HepG2 (cell line): ENCODE measurements around the gene RGS19. TPM values are rescaled to one million over a fixed set of nuclear protein-coding genes. Genes with fewer than 3 reads are reported as not detected.

Experiments used
- DNMT1 ChIP-seq: sonication (generic); formaldehyde crosslinking; IDR thresholded peaks from 2 replicates; pipeline ENCODE4 v1.5.1; 2020; ENCODE audit warnings: mild to moderate bottlenecking, missing genetic modification reagents
- EED ChIP-seq: sonication (generic); formaldehyde crosslinking; IDR thresholded peaks from 2 replicates; pipeline ENCODE4 v1.5.0; 2020; ENCODE audit warnings: mild to moderate bottlenecking, missing genetic modification reagents
- HDAC2 ChIP-seq: sonication (generic); formaldehyde crosslinking; IDR thresholded peaks from 2 replicates; pipeline ENCODE4 v1.4.0; 2020; ENCODE audit warnings: missing genetic modification reagents
- MAFG ChIP-seq: sonication (generic); formaldehyde crosslinking; IDR thresholded peaks from 2 replicates; pipeline ENCODE4 v1.5.1; 2020; ENCODE audit warnings: mild to moderate bottlenecking, missing genetic modification reagents
- MEF2D ChIP-seq: sonication (generic); formaldehyde crosslinking; IDR thresholded peaks from 2 replicates; pipeline ENCODE4 v1.5.1; 2020; ENCODE audit warnings: mild to moderate bottlenecking, missing genetic modification reagents
- NFE2L1 ChIP-seq: sonication (generic); formaldehyde crosslinking; IDR thresholded peaks from 2 replicates; pipeline ENCODE4 v1.4.0; 2020; ENCODE audit warnings: missing genetic modification reagents, mild to moderate bottlenecking, borderline replicate concordance
- PRPF4 ChIP-seq: fragments of 200-400 bp; formaldehyde crosslinking; IDR thresholded peaks from 2 replicates; pipeline ENCODE4 v1.6.1; 2016; ENCODE audit warnings: low read length, low read depth; ENCODE audit not compliant: poor library complexity, severe bottlenecking
- SOX5 ChIP-seq: IDR thresholded peaks from 2 replicates; pipeline ENCODE4 v1.6.1; 2016; ENCODE audit warnings: borderline replicate concordance
- THYN1 ChIP-seq: sonication (generic); formaldehyde crosslinking; IDR thresholded peaks from 2 replicates; pipeline ENCODE4 v1.8.1; 2023; ENCODE audit warnings: low read depth, mild to moderate bottlenecking, moderate library complexity, missing genetic modification reagents, borderline replicate concordance
- ZNF367 ChIP-seq: sonication (generic); formaldehyde crosslinking; IDR thresholded peaks from 2 replicates; pipeline ENCODE4 v1.4.0; 2020; ENCODE audit warnings: missing genetic modification reagents, borderline replicate concordance
- ZNF550 ChIP-seq: sonication (generic); formaldehyde crosslinking; IDR thresholded peaks from 2 replicates; pipeline ENCODE4 v1.4.0; 2020; ENCODE audit warnings: mild to moderate bottlenecking, missing genetic modification reagents, borderline replicate concordance
- ZNF589 ChIP-seq: sonication (generic); formaldehyde crosslinking; conservative IDR thresholded peaks from 2 replicates; pipeline ENCODE4 v1.8.0; 2022; ENCODE audit warnings: mild to moderate bottlenecking, moderate library complexity, missing genetic modification reagents
- ZNF678 ChIP-seq: sonication (generic); formaldehyde crosslinking; IDR thresholded peaks from 2 replicates; pipeline ENCODE4 v1.4.0; 2020; ENCODE audit warnings: mild to moderate bottlenecking, missing genetic modification reagents
- ZNF781 ChIP-seq: sonication (generic); formaldehyde crosslinking; IDR thresholded peaks from 2 replicates; pipeline ENCODE4 v1.5.1; 2020; ENCODE audit warnings: borderline replicate concordance, mild to moderate bottlenecking, missing genetic modification reagents; ENCODE audit errors: not compliant biosample characterization
- ZNF878 ChIP-seq: sonication (generic); formaldehyde crosslinking; IDR thresholded peaks from 2 replicates; pipeline ENCODE4 v1.8.1; 2023; ENCODE audit warnings: mild to moderate bottlenecking, missing genetic modification reagents, moderate library complexity
- polyA plus RNA-seq, 8 experiments: library from polyadenylated mRNA; depleted of rRNA in 3 of 8; stranded (reverse) in 7 of 8; unstranded in 1 of 8; fragments of >200 nt; fragmentation: Illumina TruSeq in 4 of 8; extraction: Trizol in 4 of 8; gene quantifications; 2 replicates each; pipeline versions ENCODE4 v1.2.1 to v1.2.3, GENCODE V29; 2011 to 2016; ENCODE audit warnings: low read depth in 4 of 8, missing spikeins in 1 of 8, mixed read lengths in 1 of 8; ENCODE audit not compliant: insufficient read depth in 1 of 8
- total RNA-seq, 5 experiments: library from RNA; depleted of rRNA; stranded (reverse); fragments of >200 nt; fragmentation: Illumina TruSeq; extraction: Trizol; gene quantifications; 2 replicates each; pipeline ENCODE4 v1.2.3, GENCODE V29; 2016; ENCODE audit warnings: low read depth in 1 of 5
- TF ChIP-seq, protein P1 (sequence below): sonication (generic); formaldehyde crosslinking; IDR thresholded peaks from 2 replicates; pipeline ENCODE4 v1.8.1; 2023; ENCODE audit warnings: missing genetic modification reagents, inconsistent platforms, borderline replicate concordance
- TF ChIP-seq, protein P2 (sequence below): sonication (generic); formaldehyde crosslinking; IDR thresholded peaks from 2 replicates; pipeline ENCODE4 v1.5.0; 2020; ENCODE audit warnings: mild to moderate bottlenecking, missing genetic modification reagents, borderline replicate concordance
- TF ChIP-seq, protein P3 (sequence below): sonication (generic); formaldehyde crosslinking; IDR thresholded peaks from 2 replicates; pipeline ENCODE4 v1.4.0; 2020; ENCODE audit warnings: missing genetic modification reagents
- TF ChIP-seq, protein P4 (sequence below): IDR thresholded peaks from 2 replicates; pipeline ENCODE4 v1.6.1; 2016
- TF ChIP-seq, protein P5 (sequence below): IDR thresholded peaks from 2 replicates; pipeline ENCODE4 v1.6.1; 2016; ENCODE audit warnings: control low read depth
- TF ChIP-seq, protein P6 (sequence below): IDR thresholded peaks from 2 replicates; pipeline ENCODE4 v1.6.1; 2016; ENCODE audit warnings: low read depth, borderline replicate concordance

The RGS19 gene
- total and polyA plus RNA-seq, 2 of the 13 experiments (the other 11 are each of a cell fraction or from before 2014, with no cell fraction given), result 10.7 to 11.9 TPM

DNA sequence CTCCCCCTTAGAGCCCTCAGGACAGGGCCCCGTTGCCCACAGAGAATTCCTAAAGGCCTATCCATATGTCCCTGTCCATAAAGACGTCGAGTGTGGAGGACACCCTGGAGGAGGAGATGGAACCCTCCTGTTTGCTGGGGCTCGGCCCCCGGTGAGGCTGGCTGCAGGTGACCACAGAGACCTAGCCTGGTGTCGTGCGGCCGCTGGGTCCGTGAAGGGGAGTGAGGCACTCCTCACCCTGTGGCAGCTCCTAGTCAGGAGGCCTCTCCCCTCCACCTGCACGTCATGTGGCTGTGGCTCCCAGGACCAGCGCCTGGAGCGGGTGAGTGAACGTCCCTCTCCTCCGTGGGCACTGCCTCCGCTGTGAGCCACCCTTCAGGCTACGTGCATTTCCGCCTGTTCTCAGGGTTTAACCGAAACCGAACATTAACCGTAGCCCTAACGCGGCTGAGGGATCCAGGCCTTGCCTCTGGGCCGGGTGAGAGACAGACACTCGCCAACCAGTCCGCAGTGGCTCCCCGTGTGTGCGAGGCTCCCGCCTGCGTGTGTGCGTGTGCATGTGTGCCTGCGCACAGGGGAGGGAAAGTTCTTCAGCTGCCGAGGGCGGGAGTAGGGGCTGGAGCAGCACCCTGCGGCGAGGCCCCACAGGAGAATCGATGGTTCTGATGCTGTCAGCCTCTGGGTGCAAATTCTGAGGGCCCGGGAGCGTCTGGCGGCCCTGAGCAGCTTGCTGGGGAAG is 22.3 kb downstream of the RGS19 start (continued):
- TF ChIP-seq, protein P1, sequence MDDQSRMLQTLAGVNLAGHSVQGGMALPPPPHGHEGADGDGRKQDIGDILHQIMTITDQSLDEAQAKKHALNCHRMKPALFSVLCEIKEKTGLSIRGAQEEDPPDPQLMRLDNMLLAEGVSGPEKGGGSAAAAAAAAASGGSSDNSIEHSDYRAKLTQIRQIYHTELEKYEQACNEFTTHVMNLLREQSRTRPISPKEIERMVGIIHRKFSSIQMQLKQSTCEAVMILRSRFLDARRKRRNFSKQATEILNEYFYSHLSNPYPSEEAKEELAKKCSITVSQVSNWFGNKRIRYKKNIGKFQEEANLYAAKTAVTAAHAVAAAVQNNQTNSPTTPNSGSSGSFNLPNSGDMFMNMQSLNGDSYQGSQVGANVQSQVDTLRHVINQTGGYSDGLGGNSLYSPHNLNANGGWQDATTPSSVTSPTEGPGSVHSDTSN, result no peak
- TF ChIP-seq SOX5 (CRISPR knock-in tag) (no peak), ZNF781 (CRISPR knock-in tag) (peak; percentile 90), ZNF878 (CRISPR knock-in tag) (peak; percentile 81; the same call in 1 of the 2 replicates), EED (CRISPR knock-in tag) (no peak), ZNF367 (no peak), ZNF589 (CRISPR knock-in tag) (peak; percentile 88; the same call in 1 of the 2 replicates), MAFG (CRISPR knock-in tag) (no peak), MEF2D (CRISPR knock-in tag) (peak; percentile 61; the same call in 1 of the 2 replicates), ZNF550 (CRISPR knock-in tag) (peak; percentile 78; the same call in 1 of the 2 replicates), THYN1 (CRISPR knock-in tag) (no peak), PRPF4 (peak; percentile 89), DNMT1 (CRISPR knock-in tag) (peak; percentile 64; the same call in 1 of the 2 replicates), ZNF678 (peak; percentile 93; the same call in 1 of the 2 replicates), HDAC2 (0 out of 2 replicates have a peak, but pooled peaks have one; percentile 8), NFE2L1 (CRISPR knock-in tag) (peak; percentile 74; the same call in 1 of the 2 replicates)
- TF ChIP-seq, protein P2, sequence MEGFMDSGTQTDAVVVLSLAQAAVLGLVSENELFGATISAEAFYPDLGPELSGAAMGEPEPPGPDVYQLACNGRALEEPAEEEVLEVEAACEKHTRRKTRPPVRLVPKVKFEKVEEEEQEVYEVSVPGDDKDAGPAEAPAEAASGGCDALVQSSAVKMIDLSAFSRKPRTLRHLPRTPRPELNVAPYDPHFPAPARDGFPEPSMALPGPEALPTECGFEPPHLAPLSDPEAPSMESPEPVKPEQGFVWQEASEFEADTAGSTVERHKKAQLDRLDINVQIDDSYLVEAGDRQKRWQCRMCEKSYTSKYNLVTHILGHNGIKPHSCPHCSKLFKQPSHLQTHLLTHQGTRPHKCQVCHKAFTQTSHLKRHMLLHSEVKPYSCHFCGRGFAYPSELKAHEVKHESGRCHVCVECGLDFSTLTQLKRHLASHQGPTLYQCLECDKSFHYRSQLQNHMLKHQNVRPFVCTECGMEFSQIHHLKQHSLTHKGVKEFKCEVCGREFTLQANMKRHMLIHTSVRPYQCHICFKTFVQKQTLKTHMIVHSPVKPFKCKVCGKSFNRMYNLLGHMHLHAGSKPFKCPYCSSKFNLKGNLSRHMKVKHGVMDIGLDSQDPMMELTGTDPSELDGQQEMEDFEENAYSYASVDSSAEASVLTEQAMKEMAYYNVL (CRISPR knock-in tag), result peak; percentile 19; the same call in 1 of the 2 replicates
- TF ChIP-seq, protein P3, sequence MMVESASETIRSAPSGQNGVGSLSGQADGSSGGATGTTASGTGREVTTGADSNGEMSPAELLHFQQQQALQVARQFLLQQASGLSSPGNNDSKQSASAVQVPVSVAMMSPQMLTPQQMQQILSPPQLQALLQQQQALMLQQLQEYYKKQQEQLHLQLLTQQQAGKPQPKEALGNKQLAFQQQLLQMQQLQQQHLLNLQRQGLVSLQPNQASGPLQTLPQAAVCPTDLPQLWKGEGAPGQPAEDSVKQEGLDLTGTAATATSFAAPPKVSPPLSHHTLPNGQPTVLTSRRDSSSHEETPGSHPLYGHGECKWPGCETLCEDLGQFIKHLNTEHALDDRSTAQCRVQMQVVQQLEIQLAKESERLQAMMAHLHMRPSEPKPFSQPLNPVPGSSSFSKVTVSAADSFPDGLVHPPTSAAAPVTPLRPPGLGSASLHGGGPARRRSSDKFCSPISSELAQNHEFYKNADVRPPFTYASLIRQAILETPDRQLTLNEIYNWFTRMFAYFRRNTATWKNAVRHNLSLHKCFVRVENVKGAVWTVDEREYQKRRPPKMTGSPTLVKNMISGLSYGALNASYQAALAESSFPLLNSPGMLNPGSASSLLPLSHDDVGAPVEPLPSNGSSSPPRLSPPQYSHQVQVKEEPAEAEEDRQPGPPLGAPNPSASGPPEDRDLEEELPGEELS (CRISPR knock-in tag), result 0 out of 2 replicates have a peak, but pooled peaks have one; percentile 4
- TF ChIP-seq, protein P4, sequence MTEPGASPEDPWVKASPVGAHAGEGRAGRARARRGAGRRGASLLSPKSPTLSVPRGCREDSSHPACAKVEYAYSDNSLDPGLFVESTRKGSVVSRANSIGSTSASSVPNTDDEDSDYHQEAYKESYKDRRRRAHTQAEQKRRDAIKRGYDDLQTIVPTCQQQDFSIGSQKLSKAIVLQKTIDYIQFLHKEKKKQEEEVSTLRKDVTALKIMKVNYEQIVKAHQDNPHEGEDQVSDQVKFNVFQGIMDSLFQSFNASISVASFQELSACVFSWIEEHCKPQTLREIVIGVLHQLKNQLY (CRISPR knock-in tag), result 0 out of 2 replicates have a peak, but pooled peaks have one; percentile 10
- TF ChIP-seq, protein P5, sequence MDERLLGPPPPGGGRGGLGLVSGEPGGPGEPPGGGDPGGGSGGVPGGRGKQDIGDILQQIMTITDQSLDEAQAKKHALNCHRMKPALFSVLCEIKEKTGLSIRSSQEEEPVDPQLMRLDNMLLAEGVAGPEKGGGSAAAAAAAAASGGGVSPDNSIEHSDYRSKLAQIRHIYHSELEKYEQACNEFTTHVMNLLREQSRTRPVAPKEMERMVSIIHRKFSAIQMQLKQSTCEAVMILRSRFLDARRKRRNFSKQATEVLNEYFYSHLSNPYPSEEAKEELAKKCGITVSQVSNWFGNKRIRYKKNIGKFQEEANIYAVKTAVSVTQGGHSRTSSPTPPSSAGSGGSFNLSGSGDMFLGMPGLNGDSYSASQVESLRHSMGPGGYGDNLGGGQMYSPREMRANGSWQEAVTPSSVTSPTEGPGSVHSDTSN (CRISPR knock-in tag), result no peak
- TF ChIP-seq, protein P6, sequence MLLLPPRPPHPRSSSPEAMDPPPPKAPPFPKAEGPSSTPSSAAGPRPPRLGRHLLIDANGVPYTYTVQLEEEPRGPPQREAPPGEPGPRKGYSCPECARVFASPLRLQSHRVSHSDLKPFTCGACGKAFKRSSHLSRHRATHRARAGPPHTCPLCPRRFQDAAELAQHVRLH, result peak; percentile 11; the same call in 1 of the 2 replicates
